HG03571 (cell line): Measurements from ENCODE around the gene TRPM2.
"Not testable (repeated sequence)": the region's sequence is repeated elsewhere in the genome, so short reads cannot be mapped to it uniquely, and the experiment has no call there.

Experiments
- ATAC-seq: cut with Tn5 transposase; IDR thresholded peaks from one replicate; pipeline ENCODE4 v1.9.1; 2021; ENCODE audit not compliant: unreplicated experiment

TRPM2 gene

GRCh38 chr21:44333509-44334328 is 19.7 kb upstream of the TRPM2 start:
- no peak for ATAC-seq

DNA sequence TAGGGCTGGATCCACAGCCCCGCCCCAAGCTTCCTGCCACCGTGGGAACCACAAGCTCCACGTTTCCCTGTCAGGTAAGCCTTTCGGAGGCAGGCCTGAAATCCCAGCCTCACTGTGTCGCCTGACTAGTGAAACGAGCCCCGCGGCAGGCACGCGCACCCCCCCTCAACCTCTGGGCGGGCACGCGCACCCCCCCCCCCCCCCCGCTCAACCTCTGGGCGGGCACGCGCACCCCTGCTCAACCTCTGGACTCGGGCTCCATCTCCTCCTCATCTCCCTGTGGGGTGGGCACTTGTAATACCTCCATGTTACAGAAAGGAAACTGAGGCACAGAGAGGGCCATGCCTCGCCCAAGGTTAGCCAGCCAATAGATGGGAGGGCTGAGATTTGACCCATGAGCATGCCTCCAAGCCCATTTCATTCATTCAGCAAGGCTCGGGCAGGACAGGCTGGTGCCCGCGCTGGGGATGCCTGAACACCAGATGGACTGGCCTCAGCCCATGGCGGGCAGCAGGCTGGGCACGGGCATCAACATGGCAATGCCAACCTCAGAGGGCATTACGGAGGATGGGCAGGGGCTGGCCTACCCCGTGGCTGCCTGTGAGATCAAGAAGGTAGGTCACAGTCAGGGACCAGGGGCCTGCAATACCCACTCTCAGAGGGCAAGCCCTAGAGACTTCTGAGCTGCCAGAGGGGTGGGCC is 18.9 kb upstream of the TRPM2 start:
- ATAC-seq = no peak

GRCh38 chr21:44335266-44336059 is 18.0 kb upstream of the TRPM2 start:
- ATAC-seq = no peak

DNA sequence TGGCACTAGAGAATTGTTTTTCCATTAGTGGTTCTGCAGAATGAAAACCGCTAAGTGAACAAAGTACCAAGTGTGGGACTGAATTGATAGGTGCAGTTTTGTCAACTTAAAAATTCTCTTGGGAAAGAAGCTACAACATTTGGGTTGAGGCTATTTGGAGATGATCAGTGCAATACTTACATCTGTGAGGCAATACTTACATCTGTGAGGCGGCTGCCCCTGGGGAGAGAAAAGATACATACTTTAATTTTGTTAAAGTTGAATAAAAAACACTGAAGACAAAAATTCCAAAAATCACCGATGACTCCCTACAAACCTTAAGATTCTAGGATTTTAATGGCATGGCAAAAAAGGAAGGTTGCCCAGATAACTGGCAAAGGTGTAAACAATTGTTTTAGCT is 16.0 kb upstream of the TRPM2 start:
- no peak for ATAC-seq

DNA sequence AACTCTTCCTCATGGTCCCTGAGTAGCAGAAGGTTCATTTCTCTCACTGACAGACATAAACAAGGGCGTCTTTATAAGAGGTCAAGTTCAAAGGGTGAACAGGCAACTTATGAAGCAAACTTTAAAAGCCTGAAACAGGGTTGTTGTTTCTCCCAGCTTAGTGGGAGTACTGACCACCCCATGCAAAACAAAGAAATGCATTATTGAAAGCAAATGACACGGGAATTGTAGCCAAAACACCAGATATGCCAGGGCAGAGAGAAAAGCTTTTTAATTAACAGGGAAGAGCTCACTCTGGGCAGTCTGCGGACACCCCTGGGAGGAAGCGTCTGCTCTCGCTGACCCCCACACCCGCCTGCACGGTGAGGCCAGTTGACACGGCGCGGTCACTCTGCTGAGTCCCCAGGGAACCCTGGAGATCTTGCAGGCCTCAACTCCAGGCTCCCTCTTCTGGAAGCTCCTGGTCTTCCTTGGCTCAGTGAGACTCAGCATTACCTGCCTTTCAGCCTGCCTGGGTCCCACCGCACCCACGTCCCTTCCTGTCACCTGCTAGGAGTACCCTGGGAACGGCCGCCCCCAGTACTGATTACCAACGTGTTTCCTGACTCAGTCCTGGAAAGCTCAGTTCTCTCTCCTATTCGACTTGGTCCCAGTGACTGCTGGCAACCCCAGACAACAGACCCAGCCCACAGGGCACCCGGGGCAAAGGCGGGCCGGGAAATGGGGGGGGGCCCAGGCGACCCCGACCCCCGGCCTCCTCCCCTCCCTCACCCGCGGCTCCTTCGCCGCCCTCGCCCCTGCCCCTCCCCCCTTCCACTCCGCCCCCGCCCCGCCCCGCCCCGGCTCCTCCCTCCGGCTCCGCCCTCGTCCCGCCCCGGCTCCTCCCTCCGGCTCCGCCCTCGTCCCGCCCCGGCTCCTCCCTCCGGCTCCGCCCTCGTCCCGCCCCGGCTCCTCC is 15.2 kb upstream of the TRPM2 start:
- ATAC-seq = no peak

DNA sequence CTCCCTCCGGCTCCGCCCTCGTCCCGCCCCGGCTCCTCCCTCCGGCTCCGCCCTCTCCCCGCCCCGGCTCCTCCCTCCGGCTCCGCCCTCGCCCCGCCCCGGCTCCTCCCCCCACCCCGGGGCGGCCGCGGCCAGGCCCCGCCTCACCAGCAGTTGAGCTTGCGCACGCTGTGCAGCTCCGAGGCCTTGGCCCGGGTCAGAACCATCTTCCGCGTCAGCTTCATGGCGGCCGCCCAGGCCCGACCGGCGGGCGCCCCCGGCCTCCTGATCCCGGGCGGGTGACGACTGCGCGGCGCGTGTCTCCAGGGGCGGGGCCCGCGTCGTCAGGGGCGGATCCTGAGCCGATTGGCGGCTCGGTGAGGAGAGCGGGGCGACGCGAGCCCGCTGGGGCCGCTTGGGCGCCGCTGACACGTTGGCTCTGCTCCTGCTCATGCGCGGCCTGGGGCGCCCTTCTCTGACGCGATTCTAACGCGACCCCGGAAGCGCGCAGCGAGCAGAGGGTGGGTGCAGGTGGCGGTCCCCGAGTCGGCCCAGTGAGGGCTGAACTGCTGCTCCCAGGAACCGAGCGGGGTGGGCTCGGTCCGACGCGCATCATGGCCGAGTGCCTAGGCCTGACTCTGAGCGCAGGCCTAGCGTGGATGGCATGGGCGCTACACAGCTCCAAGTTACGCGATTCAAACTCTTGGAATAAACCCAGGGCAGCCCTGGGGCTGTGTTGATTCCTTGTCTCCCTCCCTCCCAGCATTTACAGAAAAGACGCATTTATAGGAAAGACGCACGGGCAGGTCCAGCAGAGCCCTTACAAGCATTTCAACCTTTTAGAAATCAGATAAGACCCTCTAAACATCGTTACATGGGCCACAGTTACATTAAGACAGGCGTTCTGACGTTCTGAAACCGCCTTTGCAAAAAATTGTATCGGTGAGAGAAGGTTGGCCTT is 14.2 kb upstream of the TRPM2 start, which contains the start of gene CFAP410:
Gene CFAP410 (minus strand): TSS at position 420 of the 940 bp plus-strand sequence. CDS start 196 bp downstream, at position 224.
- ATAC-seq = peak; percentile 80

GRCh38 chr21:44341726-44342458 is 11.5 kb upstream of the TRPM2 start:
- ATAC-seq = not testable (repeated sequence)

DNA sequence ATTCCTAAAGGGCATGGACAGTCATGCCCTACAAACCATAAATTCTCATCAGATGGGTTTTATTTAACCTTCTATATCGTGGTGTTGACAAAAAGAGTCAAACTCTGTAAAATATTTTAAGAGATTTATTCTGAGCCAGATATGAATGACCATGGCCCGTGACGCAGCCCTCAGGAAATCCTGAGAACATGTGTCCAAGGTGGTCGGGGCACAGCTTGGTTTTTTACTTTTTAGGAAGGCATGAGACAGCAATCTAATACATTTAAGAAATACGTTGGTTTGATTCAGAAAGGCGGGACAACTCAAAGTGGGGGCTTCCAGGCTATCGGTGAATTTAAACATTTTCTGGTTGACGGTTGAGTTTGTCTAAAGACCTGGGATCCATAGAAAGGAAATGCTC is 10.4 kb upstream of the TRPM2 start:
- not testable (repeated sequence) for ATAC-seq

DNA sequence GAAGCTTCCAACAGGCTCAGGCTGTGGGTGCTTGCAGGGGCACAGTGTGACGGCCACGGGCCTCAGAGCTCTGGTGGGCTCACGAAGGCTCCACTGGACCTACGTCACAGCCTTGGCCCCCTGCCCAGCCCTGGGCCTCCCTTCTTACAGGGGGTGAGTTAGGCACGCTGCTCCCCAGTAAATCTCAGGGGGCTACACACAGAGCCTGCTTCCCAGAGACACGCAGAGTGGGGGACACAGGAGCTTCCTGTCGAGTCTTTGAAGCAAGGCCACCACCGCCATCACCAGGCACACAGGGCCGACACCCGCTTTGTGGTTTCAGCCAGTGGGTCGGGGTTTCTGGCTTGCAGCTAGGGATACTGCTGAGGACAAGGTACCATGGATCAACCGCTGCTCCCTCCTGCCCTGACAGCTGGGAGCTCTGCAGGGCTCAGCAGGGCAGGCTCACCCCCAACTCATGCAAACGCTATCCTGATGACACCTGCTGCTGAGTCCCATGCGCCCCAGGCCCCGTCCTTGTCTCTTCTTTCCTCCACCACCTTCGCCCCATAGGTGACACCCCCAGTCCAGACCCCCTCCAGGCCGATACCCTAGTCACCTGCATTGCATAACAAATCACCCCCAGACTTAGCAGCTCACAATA is 8.8 kb upstream of the TRPM2 start:
- no peak for ATAC-seq

DNA sequence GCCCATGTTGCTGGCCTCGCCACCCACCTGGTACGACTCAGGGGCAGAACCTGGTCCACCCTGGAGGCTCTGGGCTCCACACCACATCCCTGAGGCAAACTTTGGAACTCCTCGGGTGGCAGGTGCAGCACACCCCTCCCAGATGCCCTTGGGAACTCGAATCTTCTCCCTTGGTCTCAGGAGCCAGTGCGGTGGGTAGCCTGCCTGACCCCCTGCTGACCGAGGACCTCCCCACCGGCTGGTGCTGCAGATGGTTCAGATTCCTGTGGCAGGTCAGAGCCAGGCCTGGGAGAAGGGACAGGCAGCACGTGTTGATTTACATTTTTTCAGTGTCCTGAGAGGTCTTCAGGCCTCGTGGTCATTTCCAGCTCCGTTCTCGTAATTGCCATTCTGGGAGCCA is 7.9 kb upstream of the TRPM2 start:
- no peak for ATAC-seq

DNA sequence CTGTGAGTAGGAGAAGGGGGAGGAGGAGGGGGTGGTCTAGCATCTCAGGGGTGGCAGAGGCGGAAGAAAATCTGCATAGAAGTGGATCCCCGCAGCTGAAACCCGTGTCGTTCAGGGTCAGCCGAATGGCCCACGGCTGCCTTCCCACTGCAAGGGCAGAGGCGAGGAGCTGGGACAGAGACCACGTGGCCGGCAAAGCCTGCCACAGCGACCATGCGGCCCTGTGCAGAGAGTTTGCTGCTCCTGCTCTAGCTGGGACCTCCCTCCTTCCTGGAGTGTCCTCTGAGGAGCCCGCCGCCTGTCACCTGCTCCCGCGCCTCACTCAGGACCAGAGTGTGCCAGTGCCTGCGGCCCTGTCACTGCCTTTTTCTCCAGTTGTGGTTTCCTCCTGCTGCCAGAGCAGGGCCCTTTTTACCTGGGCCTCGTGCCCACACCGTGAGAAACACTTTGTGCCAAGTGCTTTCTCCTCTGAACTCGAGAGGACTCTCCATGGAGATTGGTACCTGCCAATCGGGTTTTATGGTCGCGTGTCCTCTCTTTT is 5.4 kb upstream of the TRPM2 start:
- no peak for ATAC-seq

DNA sequence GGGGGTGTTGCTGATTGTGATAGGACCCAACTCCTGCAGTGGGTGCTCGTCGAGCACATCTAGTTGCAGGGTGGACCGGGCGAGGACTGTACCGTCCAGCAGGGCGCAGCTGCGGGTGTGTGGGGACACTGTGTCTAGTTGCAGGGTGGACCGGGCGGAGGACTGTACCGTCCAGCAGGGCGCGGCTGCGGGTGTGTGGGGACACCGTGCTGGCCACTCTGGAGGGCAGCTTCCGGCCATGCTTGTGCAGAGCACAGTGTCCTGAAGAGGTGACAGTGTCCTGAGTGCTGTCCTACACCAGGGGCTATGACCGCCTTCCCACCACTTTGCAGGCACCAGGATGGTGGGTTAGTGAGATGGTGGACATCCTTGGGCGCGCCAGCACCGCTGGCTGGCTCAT is 4.6 kb upstream of the TRPM2 start:
- ATAC-seq = no peak

DNA sequence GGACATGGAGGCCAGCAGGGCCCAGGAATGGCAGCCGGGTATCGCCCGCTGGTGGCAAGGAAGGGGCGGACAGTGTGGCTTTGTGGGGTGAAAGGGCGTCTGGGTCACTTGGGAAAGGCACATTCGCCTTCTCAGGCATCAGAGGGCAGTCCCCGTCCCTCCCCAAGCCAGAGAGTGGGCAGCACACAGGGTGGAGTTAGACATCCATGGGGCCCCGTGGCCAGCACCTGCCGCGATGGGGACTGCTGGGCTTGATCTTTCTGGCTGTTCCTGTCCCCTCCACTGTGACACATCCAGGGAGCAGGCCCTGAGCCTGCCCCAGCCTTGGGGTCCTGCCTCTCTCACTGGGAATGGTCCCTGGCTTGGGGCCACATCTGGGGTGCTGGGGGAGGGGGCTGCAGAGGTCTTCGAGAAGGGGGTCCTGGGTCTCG is 4.0 kb upstream of the TRPM2 start:
- ATAC-seq = no peak

DNA sequence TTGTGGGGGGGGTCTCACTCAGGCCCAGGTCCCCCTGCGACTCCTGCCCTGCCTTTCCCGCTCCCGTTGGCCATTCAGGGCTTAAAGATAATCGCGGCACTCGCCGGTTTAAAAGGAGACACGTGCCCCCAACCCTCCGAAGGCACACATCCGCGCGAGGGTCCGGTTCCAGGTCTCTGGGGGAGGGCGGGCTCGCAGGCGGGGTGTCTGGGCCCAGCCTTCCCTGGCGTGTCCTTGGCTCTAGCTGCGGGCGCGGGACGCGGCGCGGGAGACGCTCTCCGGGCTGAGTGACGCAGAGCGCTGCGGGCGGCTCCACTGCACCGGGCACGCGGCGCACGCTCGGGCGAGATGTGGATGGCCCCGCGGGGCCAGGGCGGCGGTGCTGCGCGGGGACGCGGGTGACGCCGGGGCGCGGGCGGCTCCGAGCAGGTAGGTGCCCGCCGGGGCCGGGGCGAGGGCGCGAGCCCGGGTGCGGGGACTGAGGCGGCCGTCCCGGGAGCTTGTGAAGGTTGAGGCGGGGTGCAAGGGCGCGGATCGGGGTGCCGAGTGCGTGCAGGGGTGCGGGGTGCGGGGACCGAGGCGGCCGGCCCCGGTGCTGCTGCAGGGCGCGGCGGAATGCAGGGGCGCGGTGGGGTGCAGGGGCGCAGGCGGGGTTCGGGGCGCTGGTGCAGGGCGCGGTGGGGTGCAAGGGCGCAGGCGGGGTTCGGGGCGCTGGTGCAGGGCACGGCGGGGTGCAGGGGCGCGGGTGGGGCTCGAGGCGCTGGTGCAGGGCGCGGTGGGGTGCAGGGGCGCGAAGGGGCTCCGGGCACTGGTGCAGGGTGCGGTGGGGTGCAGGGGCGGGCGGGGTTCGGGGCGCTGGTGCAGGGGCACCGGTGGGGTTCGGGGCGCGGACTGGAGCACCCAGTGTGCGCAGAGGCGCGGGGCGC is 3.3 kb upstream of the TRPM2 start:
- ATAC-seq = no peak

- ATAC-seq = no peak
Measured at GRCh38 chr21:44350773-44351481, 2.5 kb upstream of the TRPM2 start.
